GM23338 (cell line): ENCODE results near the gene CPEB2.

ENCODE experiments used
- CTCF ChIP-seq, 2 experiments: fragments of 200-600 bp in 1 of 2; sonication (generic) in 1 of 2; conservative IDR thresholded peaks; 2 replicates each; pipeline versions ENCODE4 v1.5.1 to v1.6.1; 2016 to 2017; ENCODE audit warnings: antibody characterized with exemption in 2 of 2, low read depth in 2 of 2, mild to moderate bottlenecking in 2 of 2, moderate library complexity in 1 of 2
- EZH2 ChIP-seq: fragments of 200-600 bp; sonication (generic); IDR thresholded peaks from one replicate; pipeline ENCODE4 v1.8.0; 2017; ENCODE audit warnings: antibody characterized with exemption, mild to moderate bottlenecking, low read depth; ENCODE audit not compliant: unreplicated experiment
- EZH2phosphoT487 ChIP-seq: fragments of 200-600 bp; sonication (generic); IDR thresholded peaks from one replicate; pipeline ENCODE4 v1.8.1; 2018; ENCODE audit warnings: antibody characterized with exemption; ENCODE audit not compliant: unreplicated experiment

GRCh38 chr4:15106399-15106798 lies 104.1 kb downstream of the CPEB2 start:
- TF ChIP-seq EZH2phosphoT487: no peak
- no peak for TF ChIP-seq EZH2
- no peak for TF ChIP-seq CTCF (conservative IDR thresholded peaks at IDR 0.05; ENCODE audit: low read depth in 2 of 2)
